ENCODE data around the gene WWOX. TPM values are rescaled to one million over a fixed set of nuclear protein-coding genes. Genes with fewer than 3 reads are reported as not detected.

WWOX gene
- total RNA-seq, 2 donors from 2014 or later: 33.8 to 82.5 TPM

- ATAC-seq (ENCODE audit: insufficient number of reproducible peaks, low FRiP score, low read depth) (no peak), DNase-seq (ENCODE audit: low spot score) (no peak)
- Histone ChIP-seq H3K27me3 (replicated peaks; ENCODE audit: insufficient read depth) (no peaks in the 10 kb centered on the region), H3K9me3 (no peaks in the 10 kb centered on the region), H3K4me3 (no peak overlapping the region), H3K4me1 (ENCODE audit: control insufficient read depth in 1 of 2, low read depth in 2 of 2) (no peaks in the 10 kb centered on the region), H3K27ac (no peak overlapping the region), H3K36me3 (peaks cover 3% of the 10 kb centered on the region)
- TF ChIP-seq CTCF (IDR thresholded peaks at IDR 0.05): no peak
Measured at GRCh38 chr16:78113258-78113657, 13.8 kb downstream of the WWOX start.

- Histone ChIP-seq H3K4me1 (ENCODE audit: control insufficient read depth in 1 of 2, low read depth in 2 of 2) (no peaks in the 10 kb centered on the region), H3K27me3 (replicated peaks; ENCODE audit: insufficient read depth) (no peaks in the 10 kb centered on the region), H3K36me3 (peaks cover 3% of the 10 kb centered on the region), H3K9me3 (no peaks in the 10 kb centered on the region), H3K4me3 (no peak overlapping the region), H3K27ac (no peak overlapping the region)
- no peak for ATAC-seq (ENCODE audit: insufficient number of reproducible peaks, low FRiP score, low read depth)
- no peak for DNase-seq (ENCODE audit: low spot score)
- no peak for TF ChIP-seq CTCF (IDR thresholded peaks at IDR 0.05)
Measured at GRCh38 chr16:78115659-78116058, 16.2 kb downstream of the WWOX start.

GRCh38 chr16:78116946-78117345 lies 17.5 kb downstream of the WWOX start:
- no peak for DNase-seq (ENCODE audit: low spot score)
- no peaks in the 10 kb centered on the region for H3K4me1 ChIP-seq (ENCODE audit: control insufficient read depth in 1 of 2, low read depth in 2 of 2)
- H3K27ac ChIP-seq: no peak overlapping the region
- H3K36me3 ChIP-seq: peaks cover 3% of the 10 kb centered on the region
- H3K27me3 ChIP-seq (replicated peaks; ENCODE audit: insufficient read depth): no peaks in the 10 kb centered on the region
- TF ChIP-seq CTCF (IDR thresholded peaks at IDR 0.05): no peak
- H3K9me3 ChIP-seq: no peaks in the 10 kb centered on the region
- H3K4me3 ChIP-seq: no peak overlapping the region
- no peak for ATAC-seq (ENCODE audit: insufficient number of reproducible peaks, low FRiP score, low read depth)

GRCh38 chr16:78117391-78117790 lies 17.9 kb downstream of the WWOX start:
- TF ChIP-seq CTCF (IDR thresholded peaks at IDR 0.05): no peak
- no peaks in the 10 kb centered on the region for H3K27me3 ChIP-seq (replicated peaks; ENCODE audit: insufficient read depth)
- no peak for DNase-seq (ENCODE audit: low spot score)
- H3K27ac ChIP-seq: no peak overlapping the region
- H3K9me3 ChIP-seq: no peaks in the 10 kb centered on the region
- H3K4me1 ChIP-seq (ENCODE audit: control insufficient read depth in 1 of 2, low read depth in 2 of 2): no peaks in the 10 kb centered on the region
- H3K4me3 ChIP-seq: no peak overlapping the region
- peaks cover 3% of the 10 kb centered on the region for H3K36me3 ChIP-seq
- no peak for ATAC-seq (ENCODE audit: insufficient number of reproducible peaks, low FRiP score, low read depth)

- Histone ChIP-seq H3K27me3 (replicated peaks; ENCODE audit: insufficient read depth) (no peaks in the 10 kb centered on the region), H3K4me3 (no peak overlapping the region), H3K27ac (no peak overlapping the region), H3K36me3 (peaks cover 3% of the 10 kb centered on the region), H3K4me1 (ENCODE audit: control insufficient read depth in 1 of 2, low read depth in 2 of 2) (peaks cover 0 to 6% of the 10 kb centered on the region in 2 donors), H3K9me3 (no peaks in the 10 kb centered on the region)
- no peak for TF ChIP-seq CTCF (IDR thresholded peaks at IDR 0.05)
- ATAC-seq (ENCODE audit: insufficient number of reproducible peaks, low FRiP score, low read depth) (no peak), DNase-seq (ENCODE audit: low spot score) (no peak)
Measured at GRCh38 chr16:78118469-78119025, 19.1 kb downstream of the WWOX start.
